Posterior cingulate gyrus (tissue), 11 donors: ENCODE measurements around the gene PEX5L.
A peak's percentile ranks its signal among the peaks of the same experiment; 100 is the strongest.
"Not testable (repeated sequence)": the region's sequence is repeated elsewhere in the genome, so short reads cannot be mapped to it uniquely, and the experiment has no call there.

ENCODE experiments used
- DNase-seq, 10 donors: peaks; one replicate each; pipeline versions ENCODE4 v3.0.0 to v3.0.0-alpha.2; 2020 to 2021; ENCODE audit warnings: mixed read lengths in 3 of 10
- intact Hi-C: fragments of 100-400 bp; cut with DNase I; formaldehyde crosslinking; loops from one replicate; pipeline ENCODE4 v1.15.1; 2023

Gene PEX5L, protein sequence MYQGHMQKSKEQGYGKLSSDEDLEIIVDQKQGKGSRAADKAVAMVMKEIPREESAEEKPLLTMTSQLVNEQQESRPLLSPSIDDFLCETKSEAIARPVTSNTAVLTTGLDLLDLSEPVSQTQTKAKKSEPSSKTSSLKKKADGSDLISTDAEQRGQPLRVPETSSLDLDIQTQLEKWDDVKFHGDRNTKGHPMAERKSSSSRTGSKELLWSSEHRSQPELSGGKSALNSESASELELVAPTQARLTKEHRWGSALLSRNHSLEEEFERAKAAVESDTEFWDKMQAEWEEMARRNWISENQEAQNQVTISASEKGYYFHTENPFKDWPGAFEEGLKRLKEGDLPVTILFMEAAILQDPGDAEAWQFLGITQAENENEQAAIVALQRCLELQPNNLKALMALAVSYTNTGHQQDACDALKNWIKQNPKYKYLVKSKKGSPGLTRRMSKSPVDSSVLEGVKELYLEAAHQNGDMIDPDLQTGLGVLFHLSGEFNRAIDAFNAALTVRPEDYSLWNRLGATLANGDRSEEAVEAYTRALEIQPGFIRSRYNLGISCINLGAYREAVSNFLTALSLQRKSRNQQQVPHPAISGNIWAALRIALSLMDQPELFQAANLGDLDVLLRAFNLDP

DNA sequence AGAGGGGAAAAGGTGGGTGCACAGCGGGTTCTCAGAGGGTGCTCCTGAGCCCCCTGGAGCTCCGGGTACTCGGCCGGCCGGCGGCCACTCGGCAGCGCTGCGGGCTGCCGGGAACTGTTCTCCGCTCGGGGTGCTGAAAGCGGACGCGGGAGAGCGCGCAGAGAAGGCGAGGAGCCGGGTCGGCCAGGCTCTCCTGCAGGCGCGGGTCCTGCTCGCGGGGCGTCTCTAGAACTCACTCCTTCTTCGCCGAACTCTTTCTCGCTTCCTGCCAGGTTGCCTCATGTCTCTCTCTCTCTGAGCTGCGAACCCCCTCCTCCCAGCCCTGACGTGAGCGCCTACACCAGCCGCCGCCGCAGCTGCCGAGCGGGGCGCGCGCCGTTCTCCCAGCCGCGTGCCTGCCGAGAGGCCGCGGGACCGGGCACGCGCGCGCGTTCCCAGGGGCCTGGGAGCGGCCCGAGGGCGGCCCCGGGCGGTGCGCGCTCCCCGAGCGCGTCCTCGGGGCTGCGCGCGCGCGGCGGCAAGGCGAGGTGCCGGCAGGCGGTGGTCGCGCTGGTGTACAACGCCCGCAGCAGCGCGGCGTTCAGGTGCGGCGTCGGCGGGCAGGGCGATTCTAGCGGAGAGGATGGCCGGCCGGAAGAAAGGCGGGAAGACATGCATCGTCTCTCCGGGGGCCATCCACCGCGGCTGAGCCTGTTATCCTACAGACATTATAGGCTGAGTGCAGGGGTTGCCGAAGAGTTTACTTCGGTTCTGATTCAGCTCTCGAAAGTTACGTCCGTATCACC, at the start of gene PEX5L:
Gene PEX5L, minus strand, starts transcription at position 267 of the 785 bp plus-strand sequence. CDS start 338 bp downstream, outside the sequence.
- peak; percentile 53 to 97 (median 74) for DNase-seq
- intact Hi-C loops = loop anchor here (5.0 kb wide), 1 partner anchor 110 kb away; no protein-coding TSS in a partner anchor

DNA sequence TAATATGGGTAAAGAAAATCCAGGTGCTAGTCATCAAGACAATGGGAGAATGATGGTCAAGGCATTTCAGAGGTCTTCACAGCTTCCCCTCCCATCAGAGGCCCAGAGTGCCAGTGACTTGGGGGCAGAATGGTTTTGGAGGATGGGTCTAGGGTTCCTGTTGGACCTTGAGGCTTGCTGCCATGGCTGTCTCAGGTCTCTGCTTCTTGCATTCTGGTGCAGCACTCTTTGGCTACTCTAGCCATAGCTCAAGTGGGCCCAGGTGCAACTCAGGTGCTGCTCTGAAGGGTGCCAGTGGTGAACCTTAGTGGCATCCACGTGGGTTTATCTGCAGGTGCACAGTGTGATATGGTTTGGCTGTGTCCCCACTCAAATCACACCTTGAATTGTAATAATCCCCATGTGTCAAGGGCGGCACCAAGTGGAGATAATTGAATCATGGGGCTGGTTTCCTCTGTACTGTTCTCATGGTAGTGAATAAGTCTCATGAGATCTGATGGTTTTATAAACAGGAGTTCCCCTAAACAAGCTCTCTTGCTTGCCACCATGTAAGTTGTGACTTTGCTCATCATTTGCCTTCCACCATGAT, 48.5 kb upstream of the PEX5L start:
- DNase-seq = peak in 1 of 10 donors; percentile 47
- intact Hi-C loops = no loop called here

DNA sequence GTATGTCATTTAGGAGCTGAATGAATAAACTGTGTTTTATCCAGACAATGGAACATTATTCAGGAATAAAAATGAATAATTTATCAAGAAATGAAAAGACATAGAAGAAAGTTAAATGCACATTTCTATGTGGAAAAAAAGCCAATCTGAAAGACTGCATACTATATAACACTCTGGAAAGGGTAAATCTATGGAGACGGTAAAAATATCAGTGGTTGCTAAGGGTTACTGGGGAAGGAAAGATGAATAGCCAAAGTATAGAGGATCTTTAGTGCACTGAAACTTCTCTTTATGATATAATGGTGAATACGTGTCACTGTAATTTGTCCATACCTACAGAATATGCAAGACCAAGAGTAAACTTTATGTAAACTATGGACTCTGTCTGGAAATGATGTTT, 46.0 kb upstream of the PEX5L start:
- intact Hi-C loops = no loop called here
- DNase-seq = no peak

DNA sequence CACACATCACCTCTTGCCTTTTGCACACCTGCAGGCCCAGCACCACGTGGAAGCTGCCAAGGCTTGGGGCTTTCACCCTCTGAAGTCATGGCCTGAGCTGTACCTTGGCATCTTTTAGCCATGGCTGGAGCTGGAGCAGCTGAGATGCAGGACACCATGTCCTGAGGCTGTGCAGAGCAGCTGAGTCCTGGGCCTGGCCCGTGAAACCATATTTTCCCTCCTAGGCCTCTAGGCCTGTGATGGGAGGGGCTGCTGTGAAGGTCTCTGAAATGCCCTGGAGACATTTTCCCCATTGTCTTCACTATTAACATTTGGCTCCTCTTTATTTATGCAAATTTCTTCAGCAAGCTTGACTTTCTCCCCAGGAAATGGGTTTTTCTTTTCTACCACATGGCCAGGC, 41.9 kb upstream of the PEX5L start:
- DNase-seq = no peak
- intact Hi-C loops = no loop called here

DNA sequence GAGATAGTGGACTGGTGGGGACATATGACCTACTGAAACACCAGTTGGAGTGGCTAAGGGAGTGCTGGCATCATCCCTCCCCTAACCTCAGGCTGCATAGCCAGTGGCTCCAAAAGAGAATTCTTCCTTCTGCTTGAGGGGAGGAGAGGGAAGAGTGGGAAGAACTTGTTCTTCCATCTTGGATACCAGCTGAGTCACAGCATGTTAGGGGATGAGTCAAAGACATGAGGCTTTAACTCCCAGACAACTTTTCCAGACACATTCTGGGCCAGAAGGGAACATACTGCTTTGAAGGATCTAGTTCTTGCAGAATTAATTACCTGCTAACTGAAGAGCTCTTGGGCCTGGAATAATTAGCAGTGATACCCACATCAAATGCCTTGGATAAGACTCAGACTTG, 36.8 kb upstream of the PEX5L start:
- no peak for DNase-seq
- intact Hi-C loops = no loop called here

DNA sequence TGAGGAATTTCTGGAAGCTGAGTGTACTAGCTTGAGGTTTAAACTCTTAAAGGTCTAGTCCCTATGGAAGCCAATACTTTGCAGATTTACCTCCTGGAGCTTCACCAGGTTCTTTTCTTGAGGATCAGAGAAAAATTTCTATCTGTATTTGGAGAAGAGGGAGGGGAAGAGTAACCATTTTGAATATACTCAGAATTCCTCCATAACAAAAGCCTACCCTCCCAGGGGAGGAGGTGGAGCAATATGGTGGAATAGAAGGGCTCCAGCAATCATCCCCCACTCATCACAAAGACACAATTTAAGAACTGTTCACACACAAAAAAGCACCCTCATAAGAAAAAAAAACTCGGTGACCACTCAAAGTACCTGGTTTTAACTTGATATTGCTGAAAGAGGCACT, 36.0 kb upstream of the PEX5L start:
- intact Hi-C loops = no loop called here
- no peak for DNase-seq

DNA sequence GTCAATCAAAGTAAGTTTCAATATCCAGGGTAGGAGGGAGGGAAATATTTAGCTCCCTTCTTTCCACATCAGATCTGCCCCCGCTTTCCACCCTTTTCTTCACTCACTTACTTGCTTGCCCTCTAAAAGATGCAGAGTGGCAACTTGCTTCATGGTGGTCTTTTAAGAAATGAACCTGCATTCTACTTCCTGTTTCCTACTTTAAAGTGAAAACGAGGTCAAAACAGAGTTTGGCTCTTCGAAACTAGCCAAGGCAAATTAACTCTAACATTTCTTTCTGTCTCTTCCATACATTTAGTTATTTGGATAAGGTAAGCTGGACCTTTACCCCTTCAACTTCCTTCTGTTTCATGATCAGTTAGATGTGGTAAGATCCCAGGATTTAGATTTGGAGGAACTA, 34.2 kb upstream of the PEX5L start:
- no peak for DNase-seq
- intact Hi-C loops = no loop called here

DNA sequence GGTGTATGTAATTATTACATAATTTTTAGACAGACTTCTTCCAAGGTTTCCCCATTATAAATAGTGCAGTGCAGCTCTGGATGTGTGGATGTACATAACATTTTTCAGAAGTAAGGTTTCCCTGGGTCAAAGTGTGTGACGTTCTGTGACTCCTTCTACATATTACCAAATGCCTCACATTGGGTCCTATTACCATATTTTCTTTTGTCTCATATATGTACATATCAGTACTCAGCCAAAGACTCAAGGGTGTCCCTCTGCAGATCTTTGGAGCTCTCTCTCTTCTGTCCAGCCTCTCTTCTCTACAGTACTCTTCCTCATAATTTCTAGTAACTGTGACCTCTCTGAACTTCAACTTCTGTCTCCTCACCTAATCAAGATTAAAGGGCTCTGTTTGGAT, 31.3 kb upstream of the PEX5L start:
- intact Hi-C loops = no loop called here
- DNase-seq = no peak

DNA sequence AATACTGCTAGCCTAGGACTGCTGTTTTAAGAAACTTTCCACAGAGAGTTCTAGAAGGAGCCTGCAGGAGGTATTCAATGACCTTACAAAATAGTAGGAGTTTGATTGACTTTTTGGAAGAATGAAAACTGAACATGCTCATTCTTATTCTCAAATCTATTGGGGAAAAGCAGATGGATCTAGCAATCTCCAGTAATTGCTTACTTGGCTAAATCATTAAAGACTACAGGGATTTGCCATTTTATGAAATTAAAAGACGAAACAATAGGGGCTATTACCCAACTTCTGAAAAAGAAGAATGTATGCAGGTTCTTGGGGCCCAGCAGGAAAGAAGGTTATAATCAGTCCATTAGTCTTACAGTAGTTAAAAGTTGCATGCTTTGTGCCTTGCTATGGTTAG, 29.9 kb upstream of the PEX5L start:
- no peak for DNase-seq
- intact Hi-C loops = no loop called here

DNA sequence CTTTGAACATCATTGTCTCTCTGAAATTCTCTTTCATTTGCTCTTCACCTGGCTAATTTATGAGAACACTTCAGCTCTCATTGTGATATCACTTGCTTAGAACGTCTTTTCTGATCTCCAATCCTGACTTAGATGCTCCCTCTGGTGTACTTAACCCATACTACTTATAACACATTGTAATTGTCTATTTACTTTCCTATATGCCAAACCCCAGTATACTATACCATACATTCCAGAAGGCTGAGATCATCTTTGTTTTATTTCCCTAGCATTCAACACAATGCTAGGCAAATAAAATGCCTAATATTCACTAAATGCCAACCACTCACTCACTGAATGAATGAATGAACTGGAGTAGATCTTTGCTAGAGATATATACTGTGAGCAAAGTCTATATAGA, 27.0 kb upstream of the PEX5L start:
- intact Hi-C loops = no loop called here
- no peak for DNase-seq

DNA sequence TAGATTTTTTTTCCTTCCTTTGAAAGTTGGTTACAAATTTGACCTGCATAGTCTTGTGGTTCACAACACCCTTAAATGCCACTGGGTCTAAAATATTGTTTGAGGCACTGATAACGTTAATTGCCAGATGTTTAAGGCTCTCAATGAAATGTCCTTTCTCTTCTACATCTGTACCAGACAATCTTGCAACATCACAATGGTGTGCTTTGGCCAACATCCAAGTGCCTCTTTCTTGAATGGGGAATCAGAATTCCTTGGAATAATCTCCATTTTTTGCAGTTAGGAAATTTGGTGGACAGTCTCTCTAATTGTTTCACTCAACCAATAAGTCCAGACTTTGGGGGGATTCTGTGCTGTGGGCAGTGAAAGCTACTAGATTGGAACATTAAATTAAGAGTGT, 26.0 kb upstream of the PEX5L start:
- intact Hi-C loops = no loop called here
- no peak for DNase-seq

DNA sequence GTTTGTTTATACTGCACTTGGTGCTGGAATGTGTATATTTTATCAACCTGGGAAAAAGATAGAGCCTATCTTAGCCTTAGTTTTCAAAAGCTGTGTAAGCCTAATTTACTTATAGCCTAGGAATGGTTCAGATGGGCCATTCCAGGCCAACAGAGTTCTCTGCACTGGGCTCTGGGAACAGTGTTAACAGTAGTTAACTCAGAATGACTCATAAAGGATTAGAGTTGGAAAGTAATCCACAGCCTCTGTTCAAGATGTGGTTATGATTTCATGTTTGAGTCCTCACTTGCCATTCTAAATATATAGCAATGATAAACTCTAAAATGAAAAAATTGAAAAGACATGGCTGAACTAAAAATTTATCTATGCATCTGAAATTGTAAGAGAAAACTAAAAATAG, 22.6 kb upstream of the PEX5L start:
- intact Hi-C loops = no loop called here

DNA sequence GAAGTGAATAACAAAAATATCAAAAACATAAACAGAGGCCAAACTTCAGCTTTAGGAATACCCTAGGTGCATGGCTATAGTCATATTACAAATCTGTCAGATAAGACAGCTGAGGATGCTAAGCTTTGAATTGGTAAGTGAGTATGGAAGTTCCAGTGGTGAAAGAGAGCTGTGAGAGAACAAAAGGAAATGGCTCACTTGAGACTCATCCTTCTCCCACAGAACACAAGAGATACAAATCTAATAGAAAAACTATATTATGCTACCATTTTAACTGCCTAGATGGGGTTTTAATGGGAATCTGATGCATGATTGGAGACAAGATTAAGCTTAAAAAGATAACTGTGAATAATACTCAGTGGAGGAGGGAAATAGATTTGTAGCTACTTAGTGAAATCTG, 21.5 kb upstream of the PEX5L start:
- intact Hi-C loops = no loop called here
- DNase-seq = no peak

More for the DNA sequence above, 22.6 kb upstream of the PEX5L start:
- no peak for DNase-seq

DNA sequence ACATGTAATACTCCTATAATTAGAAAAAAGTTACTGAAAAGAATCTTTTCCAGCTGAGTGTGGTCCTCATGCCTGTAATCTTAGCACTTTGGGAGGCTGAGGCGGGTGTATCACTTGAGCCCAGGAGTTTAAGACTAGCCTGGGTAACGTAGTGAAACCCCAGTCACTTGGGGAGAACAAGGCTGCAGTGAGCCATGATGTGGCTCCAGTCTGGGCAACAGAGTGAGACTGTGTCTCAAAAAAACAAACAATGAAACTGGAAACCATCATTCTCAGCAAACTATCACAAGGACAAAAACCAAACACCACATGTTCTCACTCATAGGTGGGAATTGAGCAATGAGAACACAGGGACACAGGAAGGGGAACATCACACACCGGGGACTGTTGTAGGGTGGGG, 18.9 kb upstream of the PEX5L start:
- DNase-seq, intact Hi-C loops: not testable (repeated sequence)

DNA sequence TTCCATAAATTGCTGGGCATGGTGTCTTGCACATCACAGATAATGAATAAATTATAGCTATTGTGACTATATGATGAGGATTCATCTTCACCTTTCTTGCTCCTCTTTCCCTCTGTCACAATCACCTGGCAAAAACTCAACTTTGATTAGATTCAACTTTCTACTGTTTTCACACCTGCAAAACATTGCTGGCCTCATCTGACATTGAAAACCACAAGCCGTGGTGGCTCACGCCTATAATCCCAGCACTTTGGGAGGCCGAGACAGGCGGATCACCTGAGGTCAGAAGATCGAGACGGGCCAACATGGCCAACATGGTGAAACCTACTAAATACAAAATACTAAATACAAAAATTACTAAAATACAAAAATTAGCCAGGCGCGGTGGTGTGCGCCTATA, 12.7 kb upstream of the PEX5L start:
- intact Hi-C loops = no loop called here
- DNase-seq = no peak

DNA sequence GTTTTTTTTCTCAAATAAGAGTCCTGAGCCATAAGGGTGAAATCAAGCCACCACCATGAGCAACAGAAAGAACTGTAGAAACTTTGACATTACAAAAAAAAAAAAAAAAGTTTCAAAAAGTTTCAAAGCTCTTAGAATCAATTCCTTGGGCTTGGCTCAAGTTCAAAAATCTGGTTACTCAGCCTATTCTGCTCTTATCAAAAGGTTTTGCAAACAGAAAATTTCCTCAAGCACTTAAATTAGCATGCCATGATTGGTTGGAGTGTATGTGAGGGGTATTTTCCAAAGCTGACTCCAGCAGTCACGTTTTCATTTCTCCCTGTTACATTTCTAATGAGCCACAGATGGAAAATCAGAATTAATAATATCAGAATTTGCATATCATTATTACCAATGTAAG, 12.1 kb upstream of the PEX5L start:
- intact Hi-C loops = no loop called here
- no peak for DNase-seq

DNA sequence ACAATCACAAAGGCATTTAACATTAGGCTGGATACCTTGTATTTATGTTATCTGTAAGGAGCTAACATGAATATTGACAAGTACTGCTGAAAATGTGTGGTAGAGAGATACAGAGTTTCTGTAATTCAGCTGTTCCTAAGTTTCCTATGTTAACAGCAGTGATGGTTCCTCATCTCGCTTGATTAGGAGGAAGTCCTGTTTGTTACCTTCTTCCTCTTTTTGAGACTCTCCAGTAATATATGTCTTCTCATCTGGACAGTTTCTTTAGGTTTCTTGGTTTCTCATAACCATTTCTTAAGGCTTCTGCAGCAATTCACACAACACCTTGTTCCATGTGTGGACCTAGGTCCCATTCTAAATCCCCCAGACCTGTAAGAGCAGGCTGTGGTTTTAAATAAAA, 11.4 kb upstream of the PEX5L start:
- DNase-seq = no peak
- intact Hi-C loops = no loop called here

DNA sequence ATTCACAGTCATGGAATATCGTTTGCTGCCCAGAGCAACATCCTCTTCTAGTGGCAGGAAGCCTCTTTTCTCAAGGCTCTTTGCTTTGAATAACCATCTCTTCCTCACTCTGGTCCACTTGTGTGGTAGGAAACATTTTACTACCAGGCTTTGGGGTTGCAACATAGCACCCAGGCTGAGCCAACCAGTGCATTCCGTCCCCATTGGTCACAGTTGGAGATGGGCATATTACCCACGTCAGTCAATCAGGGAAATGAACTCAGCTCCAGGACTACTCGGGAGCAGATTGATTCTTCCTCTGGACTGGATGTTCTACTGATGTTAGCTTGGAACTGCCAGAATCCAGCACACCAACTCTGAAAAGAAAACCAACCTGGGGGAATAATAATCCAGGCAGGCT, 4.2 kb upstream of the PEX5L start:
- DNase-seq = no peak
- intact Hi-C loops = no loop called here

DNA sequence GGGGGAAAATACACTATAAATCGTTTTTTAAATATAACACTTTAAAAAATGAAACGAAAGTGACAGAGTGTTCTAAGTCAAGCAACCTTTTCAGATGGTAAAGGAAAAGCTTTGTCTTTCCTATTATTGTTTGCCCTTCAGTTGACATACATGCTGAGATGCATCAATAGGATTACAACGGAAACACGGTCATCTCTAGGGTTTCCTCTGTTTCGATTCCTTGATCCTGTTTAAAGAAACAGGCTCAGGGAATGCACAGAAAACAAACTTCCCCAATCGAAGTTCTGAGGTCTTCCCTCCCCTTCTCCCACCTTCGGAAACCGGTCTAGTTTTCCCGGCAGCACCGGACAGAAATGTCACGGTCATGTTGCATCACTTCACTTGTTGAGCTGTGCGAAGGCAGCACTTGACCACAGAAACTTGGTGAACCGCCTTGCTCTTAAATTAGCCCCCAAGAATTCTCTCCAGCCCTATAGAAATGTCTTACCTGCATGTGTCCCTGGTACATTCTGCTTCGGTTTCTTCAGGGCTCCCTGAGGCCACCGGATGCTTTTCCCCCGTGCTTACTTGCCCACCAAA, 556 bp downstream of the PEX5L start:
- intact Hi-C loops = loop anchor here (5.0 kb wide), 1 partner anchor 109 kb away; no protein-coding TSS in a partner anchor
- peak in 2 of 10 donors; percentile 38 to 68 for DNase-seq

DNA sequence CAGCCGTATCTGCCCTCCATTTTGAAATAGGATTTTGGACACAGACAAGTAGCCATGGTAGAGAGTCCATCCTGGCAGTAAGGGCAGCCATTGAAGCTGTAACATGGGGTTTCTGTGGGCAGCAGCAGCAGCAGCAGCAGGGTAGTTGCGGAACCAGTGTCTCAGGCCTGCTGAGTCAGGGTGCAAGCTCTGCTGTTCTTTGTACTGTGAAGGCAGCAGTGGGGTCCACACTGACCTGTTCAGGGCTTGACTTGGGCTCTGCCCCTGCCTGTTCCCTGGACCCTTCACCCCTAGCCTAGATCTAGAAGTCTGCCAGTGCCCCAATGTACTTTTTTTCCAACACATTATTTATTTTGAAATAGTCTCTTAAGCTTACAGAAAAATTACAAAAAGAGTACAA, 9.7 kb downstream of the PEX5L start:
- DNase-seq = no peak
- intact Hi-C loops = no loop called here
